ENCODE data around the gene KRTAP19-2.

GRCh38 chr21:30448514-30448913 is 38.7 kb downstream of the KRTAP19-2 start:
- TF ChIP-seq CTCF (IDR thresholded peaks at IDR 0.05) (no peak), POLR2A (IDR thresholded peaks at IDR 0.05; ENCODE audit: low read depth) (no peak)
